Endodermal cell (in vitro differentiated cells): ENCODE results near the gene NFE2L1. TPM values are rescaled to one million over a fixed set of nuclear protein-coding genes. Genes with fewer than 3 reads are reported as not detected.

Experiments
- DNase-seq: peaks from one replicate; pipeline ENCODE4 v3.0.0-alpha.2; 2017
- H3K27ac ChIP-seq: 2 replicates; pipeline ENCODE4 v1.5.1; 2013; ENCODE audit warnings: mild to moderate bottlenecking, low read depth, low read length, moderate library complexity
- H3K27me3 ChIP-seq: 2 replicates; pipeline ENCODE4 v1.6.1; 2013; ENCODE audit warnings: mild to moderate bottlenecking, low read length, moderate library complexity; ENCODE audit not compliant: insufficient read depth, control insufficient read depth, poor library complexity, severe bottlenecking
- H3K36me3 ChIP-seq: 2 replicates; pipeline ENCODE4 v1.7.0; 2013; ENCODE audit warnings: mild to moderate bottlenecking, low read length, moderate library complexity; ENCODE audit not compliant: control insufficient read depth, insufficient read depth
- H3K4me1 ChIP-seq: one replicate; pipeline ENCODE4 v1.7.0; 2013; ENCODE audit warnings: low read length; ENCODE audit not compliant: control insufficient read depth, insufficient read depth
- H3K4me3 ChIP-seq: 2 replicates; pipeline ENCODE4 v1.5.1; 2013; ENCODE audit warnings: mild to moderate bottlenecking, low read length, moderate library complexity
- H3K9ac ChIP-seq: 2 replicates; pipeline ENCODE4 v1.6.1; 2013; ENCODE audit warnings: mild to moderate bottlenecking, low read length, moderate library complexity; ENCODE audit not compliant: poor library complexity, severe bottlenecking; ENCODE audit errors: extremely low read depth
- H3K9me3 ChIP-seq: 2 replicates; pipeline ENCODE4 v1.6.1; 2013; ENCODE audit warnings: mild to moderate bottlenecking, low read length, moderate library complexity; ENCODE audit not compliant: control insufficient read depth
- H3K27ac Mint-ChIP-seq: 2 replicates; pipeline ENCODE4 v1.8.0; 2020; ENCODE audit warnings: mixed read lengths
- H3K27me3 Mint-ChIP-seq: 2 replicates; pipeline ENCODE4 v1.8.0; 2021; ENCODE audit warnings: mild to moderate bottlenecking, mixed read lengths; ENCODE audit not compliant: insufficient read depth
- H3K36me3 Mint-ChIP-seq: 2 replicates; pipeline ENCODE4 v1.8.0; 2020; ENCODE audit warnings: low read depth, mixed read lengths
- H3K4me1 Mint-ChIP-seq: 2 replicates; pipeline ENCODE4 v1.8.0; 2020; ENCODE audit warnings: mixed read lengths
- H3K4me3 Mint-ChIP-seq: 2 replicates; pipeline ENCODE4 v1.8.0; 2020; ENCODE audit warnings: mild to moderate bottlenecking, moderate library complexity, mixed read lengths
- H3K9me3 Mint-ChIP-seq: 2 replicates; pipeline ENCODE4 v1.8.0; 2020; ENCODE audit warnings: mild to moderate bottlenecking, mixed read lengths
- CTCF ChIP-seq: fragments of 200-600 bp; sonication (generic); conservative IDR thresholded peaks from 2 replicates; pipeline ENCODE4 v1.5.0; 2021; ENCODE audit warnings: antibody characterized with exemption, mild to moderate bottlenecking
- WGBS, 2 experiments: methylation state at CpG; one replicate each; pipeline versions ENCODE4 v1.1.5 to v1.1.7; 2013; ENCODE audit warnings: missing lambda C conversion rate in 2 of 2, mixed read lengths in 1 of 2; ENCODE audit not compliant: insufficient coverage in 1 of 2, insufficient read length in 1 of 2; 5-methylcytosine and 5-hydroxymethylcytosine counted together
- total RNA-seq, 2 donors: library from RNA; stranded (reverse); fragmentation: NEBNext Ultra II Directional in 1 of 2; extraction: Animal tissue kit (Norgen Biotek cat#: 25700) in 1 of 2; gene quantifications; 2 replicates in 1 of 2; 3 replicates in 1 of 2; pipeline ENCODE4 v1.2.1, GENCODE V29; 2021

NFE2L1 gene
- total RNA-seq, 2 donors from 2014 or later, result 122 to 135 TPM

- Mint-ChIP-seq H3K4me3 (peak overlapping the region; percentile 89), H3K9me3 (no peaks in the 10 kb centered on the region), H3K27ac (no peak overlapping the region), H3K4me1 (peaks cover 23% of the 10 kb centered on the region), H3K27me3 (peaks cover 15% of the 10 kb centered on the region), H3K36me3 (peaks cover 10% of the 10 kb centered on the region)
- Histone ChIP-seq H3K27me3 (no peaks in the 10 kb centered on the region), H3K36me3 (peaks cover 10% of the 10 kb centered on the region), H3K4me1 (peaks cover 10% of the 10 kb centered on the region), H3K9ac (no peak overlapping the region), H3K4me3 (peak overlapping the region; percentile 98), H3K27ac (no peak overlapping the region), H3K9me3 (no peaks in the 10 kb centered on the region)
- DNase-seq, result no peak
- 97 to 98% methylated on average over 7 of the region's 7 CpGs for WGBS, 2 experiments
- TF ChIP-seq CTCF, result no peak
These were observed 1.9 kb upstream of the NFE2L1 start for GRCh38 chr17:48046296-48046695.

- peaks cover 18% of the 10 kb centered on the region for H3K36me3 Mint-ChIP-seq
- peaks cover 32% of the 10 kb centered on the region for H3K4me1 Mint-ChIP-seq
- peak overlapping the region; percentile 91 for H3K27ac ChIP-seq
- peak overlapping the region; percentile 87 for H3K9ac ChIP-seq
- no peaks in the 10 kb centered on the region for H3K27me3 ChIP-seq
- peaks cover 10% of the 10 kb centered on the region for H3K27me3 Mint-ChIP-seq
- peak overlapping the region; percentile 100 for H3K27ac Mint-ChIP-seq
- no peak for TF ChIP-seq CTCF
- 5 to 10% methylated on average over 15 to 26 of the region's 26 CpGs for WGBS, 2 experiments
- no peaks in the 10 kb centered on the region for H3K9me3 ChIP-seq
- DNase-seq, result peak; percentile 61
- peaks cover 11% of the 10 kb centered on the region for H3K4me1 ChIP-seq
- no peaks in the 10 kb centered on the region for H3K9me3 Mint-ChIP-seq
- H3K36me3 ChIP-seq, result peaks cover 19% of the 10 kb centered on the region
- peak overlapping the region; percentile 98 for H3K4me3 ChIP-seq
- peak overlapping the region; percentile 89 for H3K4me3 Mint-ChIP-seq
These were observed 932 bp upstream of the NFE2L1 start for GRCh38 chr17:48047113-48047740.

- H3K4me1 Mint-ChIP-seq, result peaks cover 46% of the 10 kb centered on the region
- Histone ChIP-seq H3K4me1 (peaks cover 18% of the 10 kb centered on the region), H3K4me3 (peak overlapping the region; percentile 98), H3K9ac (peak overlapping the region; percentile 70), H3K27me3 (no peaks in the 10 kb centered on the region), H3K27ac (peak overlapping the region; percentile 87), H3K9me3 (no peaks in the 10 kb centered on the region), H3K36me3 (peaks cover 32% of the 10 kb centered on the region)
- peak overlapping the region; percentile 93 for H3K27ac Mint-ChIP-seq
- no peaks in the 10 kb centered on the region for H3K9me3 Mint-ChIP-seq
- peak overlapping the region; percentile 89 for H3K4me3 Mint-ChIP-seq
- TF ChIP-seq CTCF, result no peak
- 0 to 2% methylated on average over 6 to 53 of the region's 53 CpGs for WGBS, 2 experiments
- peaks cover 1% of the 10 kb centered on the region for H3K27me3 Mint-ChIP-seq
- H3K36me3 Mint-ChIP-seq, result peaks cover 18% of the 10 kb centered on the region
- DNase-seq, result peak; percentile 98
These were observed 396 bp downstream of the NFE2L1 start for GRCh38 chr17:48048384-48049126.
